IMR-90 (cell line): ENCODE data around the gene PTGDR. TPM values are rescaled to one million over a fixed set of nuclear protein-coding genes. Genes with fewer than 3 reads are reported as not detected.

ENCODE experiments used
- ATAC-seq: fragments of 200-7000 bp; cut with Tn5 transposase; 2 replicates; pipeline ENCODE4 v1.9.1; 2020; ENCODE audit warnings: low read depth, mild to moderate bottlenecking, moderate library complexity
- BruUV-seq: library from RNA; stranded (reverse); fragments of 400-500 nt; replicated peaks from 2 replicates; lab custom pipeline; 2021; lab: Mats Ljungman, UMichigan
- CTCF ChIA-PET: fragments of 300-600 bp; formaldehyde crosslinking; extraction: SDS; loops from one replicate; lab custom pipeline; 2021; ENCODE audit warnings: antibody characterized with exemption; lab: Yijun Ruan, JAX
- POLR2A ChIA-PET: fragments of 300-600 bp; sonication (Branson Sonifier 250); formaldehyde crosslinking; loops from one replicate; lab custom pipeline; 2022; ENCODE audit warnings: antibody characterized with exemption; ENCODE audit not compliant: unreplicated experiment; lab: Charles Lee
- DNase-seq: peaks from one replicate; pipeline ENCODE4 v3.0.0; 2013
- H2AFZ ChIP-seq: replicated peaks from 2 replicates; pipeline ENCODE3; 2013; ENCODE audit warnings: low read length, mild to moderate bottlenecking; ENCODE audit not compliant: poor library complexity
- H2AK5ac ChIP-seq: 2 replicates; pipeline ENCODE4 v1.6.1; 2013; ENCODE audit warnings: low read depth, low read length, inconsistent platforms
- H2AK9ac ChIP-seq: replicated peaks from 2 replicates; pipeline ENCODE3; 2013; ENCODE audit warnings: mild to moderate bottlenecking, low read depth, low read length, moderate library complexity; ENCODE audit not compliant: poor library complexity
- H2BK120ac ChIP-seq: 2 replicates; pipeline ENCODE4 v1.6.1; 2013; ENCODE audit warnings: low read depth, low read length, inconsistent platforms
- H2BK15ac ChIP-seq: 3 replicates; pipeline ENCODE4 v1.6.1; 2013; ENCODE audit warnings: low read depth, low read length, inconsistent platforms
- H2BK20ac ChIP-seq: 2 replicates; pipeline ENCODE4 v1.6.1; 2013; ENCODE audit warnings: low read depth, mild to moderate bottlenecking, inconsistent platforms, low read length, moderate library complexity
- H2BK5ac ChIP-seq: 2 replicates; pipeline ENCODE4 v1.6.1; 2013; ENCODE audit warnings: mild to moderate bottlenecking, low read depth, low read length, inconsistent platforms; ENCODE audit not compliant: poor library complexity, severe bottlenecking
- H3K14ac ChIP-seq: replicated peaks from 2 replicates; pipeline ENCODE4 v1.6.1; 2013; ENCODE audit warnings: low read depth, low read length, inconsistent platforms
- H3K18ac ChIP-seq: 2 replicates; pipeline ENCODE4 v1.6.1; 2013; ENCODE audit warnings: low read depth, low read length, control low read depth
- H3K23ac ChIP-seq: 2 replicates; pipeline ENCODE4 v1.6.1; 2013; ENCODE audit warnings: low read depth, low read length, inconsistent platforms
- H3K27ac ChIP-seq: 2 replicates; pipeline ENCODE4 v1.5.1; 2013; ENCODE audit warnings: mild to moderate bottlenecking, control low read depth, low read length; ENCODE audit not compliant: insufficient read depth
- H3K27me3 ChIP-seq: 2 replicates; pipeline ENCODE4 v1.6.1; 2013; ENCODE audit warnings: low read length; ENCODE audit not compliant: control insufficient read depth, insufficient read depth
- H3K36me3 ChIP-seq: 2 replicates; pipeline ENCODE4 v1.6.1; 2013; ENCODE audit warnings: low read length, mixed read lengths; ENCODE audit not compliant: control insufficient read depth, insufficient read depth
- H3K4ac ChIP-seq: 2 replicates; pipeline ENCODE4 v1.6.1; 2013; ENCODE audit warnings: low read depth, low read length, inconsistent platforms
- H3K4me1 ChIP-seq: 2 replicates; pipeline ENCODE4 v1.6.1; 2013; ENCODE audit warnings: low read length, mixed read lengths; ENCODE audit not compliant: control insufficient read depth, insufficient read depth
- H3K4me2 ChIP-seq: 2 replicates; pipeline ENCODE4 v1.6.1; 2013; ENCODE audit warnings: low read depth, mild to moderate bottlenecking, control low read depth, low read length, moderate library complexity
- H3K4me3 ChIP-seq: 2 replicates; pipeline ENCODE4 v1.5.1; 2013; ENCODE audit warnings: low read depth, mild to moderate bottlenecking, control low read depth, low read length, moderate library complexity; ENCODE audit not compliant: insufficient read depth
- H3K56ac ChIP-seq: 2 replicates; pipeline ENCODE4 v1.6.1; 2013; ENCODE audit warnings: low read length, inconsistent platforms; ENCODE audit not compliant: insufficient read depth; ENCODE audit errors: extremely low read depth
- H3K79me1 ChIP-seq, 2 experiments: 2 replicates each; pipeline ENCODE4 v1.6.1; 2013; ENCODE audit warnings: low read length in 2 of 2, inconsistent platforms in 1 of 2, low read depth in 1 of 2
- H3K9ac ChIP-seq: 2 replicates; pipeline ENCODE4 v1.6.1; 2013; ENCODE audit warnings: low read depth, low read length, control low read depth
- H3K9me1 ChIP-seq: 2 replicates; pipeline ENCODE4 v1.6.1; 2013; ENCODE audit warnings: low read length, inconsistent platforms; ENCODE audit not compliant: insufficient read depth
- H3K9me3 ChIP-seq: 2 replicates; pipeline ENCODE4 v1.6.1; 2013; ENCODE audit warnings: low read length; ENCODE audit not compliant: control insufficient read depth, insufficient read depth
- H4K20me1 ChIP-seq: 2 replicates; pipeline ENCODE4 v1.6.1; 2013; ENCODE audit warnings: low read length, inconsistent platforms; ENCODE audit not compliant: insufficient read depth
- H4K5ac ChIP-seq: 2 replicates; pipeline ENCODE4 v1.6.1; 2013; ENCODE audit warnings: mild to moderate bottlenecking, low read depth, low read length, control low read depth
- H4K8ac ChIP-seq, 2 experiments: 2 replicates each; pipeline ENCODE4 v1.6.1; 2013; ENCODE audit warnings: low read depth in 2 of 2, low read length in 2 of 2, control low read depth in 1 of 2, inconsistent platforms in 1 of 2
- H4K91ac ChIP-seq: 2 replicates; pipeline ENCODE4 v1.6.1; 2013; ENCODE audit warnings: low read depth, low read length, inconsistent platforms; ENCODE audit not compliant: insufficient read depth
- BHLHE40 ChIP-seq: fragments of 150-350 bp; IDR thresholded peaks from 2 replicates; pipeline ENCODE4 v1.6.1; 2016; ENCODE audit warnings: mild to moderate bottlenecking, low read depth, low read length
- CHD1 ChIP-seq: IDR thresholded peaks from 2 replicates; pipeline ENCODE4 v1.6.1; 2012; ENCODE audit warnings: low read depth, low read length, improper control_type of control experiment
- ELK1 ChIP-seq: fragments of 150-350 bp; IDR thresholded peaks from 2 replicates; pipeline ENCODE4 v1.6.1; 2016; ENCODE audit warnings: low read depth, mild to moderate bottlenecking, low read length, moderate library complexity, borderline replicate concordance
- FOS ChIP-seq: fragments of 150-350 bp; IDR thresholded peaks from 2 replicates; pipeline ENCODE4 v1.6.1; 2016; ENCODE audit warnings: low read depth, low read length
- MAFK ChIP-seq: IDR thresholded peaks from 2 replicates; pipeline ENCODE4 v1.6.1; 2012; ENCODE audit warnings: low read depth, low read length, improper control_type of control experiment
- NFE2L2 ChIP-seq: fragments of 150-350 bp; IDR thresholded peaks from 2 replicates; pipeline ENCODE4 v1.6.1; 2016; ENCODE audit warnings: low read depth, mild to moderate bottlenecking, low read length
- RAD21 ChIP-seq: IDR thresholded peaks from 2 replicates; pipeline ENCODE4 v1.6.1; 2012; ENCODE audit warnings: low read length, improper control_type of control experiment
- RCOR1 ChIP-seq: IDR thresholded peaks from 2 replicates; pipeline ENCODE4 v1.6.1; 2012; ENCODE audit warnings: mild to moderate bottlenecking, low read length, improper control_type of control experiment; ENCODE audit not compliant: insufficient replicate concordance
- RFX5 ChIP-seq: IDR thresholded peaks from 2 replicates; pipeline ENCODE4 v1.8.0; 2012; ENCODE audit warnings: low read depth, mild to moderate bottlenecking, low read length, moderate library complexity
- SMC3 ChIP-seq: fragments of 150-350 bp; IDR thresholded peaks from 2 replicates; pipeline ENCODE4 v1.6.1; 2016; ENCODE audit warnings: low read depth, mild to moderate bottlenecking, antibody characterized with exemption, low read length, moderate library complexity
- USF2 ChIP-seq: fragments of 150-350 bp; IDR thresholded peaks from 2 replicates; pipeline ENCODE4 v1.6.1; 2017; ENCODE audit warnings: mild to moderate bottlenecking, antibody characterized with exemption, low read length, low read depth
- WGBS, 2 experiments: methylation state at CpG; one replicate each; pipeline versions ENCODE4 v1.1.5 to v1.1.7; 2013; ENCODE audit warnings: missing lambda C conversion rate in 2 of 2; ENCODE audit not compliant: insufficient read length in 1 of 2; ENCODE audit errors: extremely low coverage in 2 of 2; 5-methylcytosine and 5-hydroxymethylcytosine counted together
- dilution Hi-C: fragments of 300-500 bp; cut with HindIII; formaldehyde crosslinking; loops from one replicate; pipeline ENCODE4 v1.14.3; 2018; ENCODE audit warnings: low sequenced_read_pairs; ENCODE audit not compliant: unreplicated experiment
- in situ Hi-C: fragments of 300-500 bp; cut with MboI; formaldehyde crosslinking; loops from 3 replicates; pipeline ENCODE4 v1.14.3; 2019; ENCODE audit warnings: low sequenced_read_pairs, inconsistent platforms, mixed read lengths
- intact Hi-C: fragments of 100-400 bp; cut with micrococcal nuclease; formaldehyde crosslinking; loops from 2 replicates; pipeline ENCODE4 v1.10.0; 2022
- polyA plus RNA-seq, 3 experiments: library from polyadenylated mRNA; depleted of rRNA; stranded (reverse); fragments of >200 nt; gene quantifications; 2 replicates each; pipeline ENCODE4 v1.2.3, GENCODE V29; 2012; ENCODE audit warnings: low replicate concordance in 1 of 3
- total RNA-seq: library from RNA; depleted of rRNA; stranded (reverse); fragments of >200 nt; gene quantifications from 2 replicates; pipeline ENCODE4 v1.2.3, GENCODE V29; 2012

Gene PTGDR
- total and polyA plus RNA-seq, 2 of the 4 experiments (the other 2 are of a cell fraction): not detected

DNA sequence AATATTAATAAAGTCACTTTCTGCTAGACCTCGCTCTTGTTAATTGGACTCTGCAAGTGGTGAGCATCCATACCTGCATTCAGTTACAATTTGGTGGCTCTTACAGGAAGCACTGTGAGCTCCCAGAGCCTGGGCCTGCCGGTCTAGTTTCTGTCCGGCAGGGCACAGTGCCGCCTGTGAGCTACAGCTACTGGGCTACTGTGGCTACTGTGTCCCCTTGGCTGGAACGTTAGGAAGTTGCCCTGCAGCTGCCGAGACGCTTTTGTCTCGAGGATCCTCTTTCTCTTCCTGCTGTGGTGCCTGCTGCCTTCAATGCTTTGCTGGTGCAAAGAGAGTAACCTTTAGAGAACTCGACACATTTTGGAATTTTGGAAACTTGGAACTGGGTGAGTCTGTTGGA is 44.6 kb upstream of the PTGDR start (continued):
- TF ChIP-seq USF2: no peak
- TF ChIP-seq NFE2L2: no peak
- no peak for TF ChIP-seq MAFK
- TF ChIP-seq CHD1: no peak
- TF ChIP-seq RCOR1: no peak

GRCh38 chr14:52227619-52228222 is 39.8 kb upstream of the PTGDR start:
- Histone ChIP-seq H3K36me3 (no peaks in the 10 kb centered on the region), H3K56ac (no peak overlapping the region), H3K4me2 (no peak overlapping the region), H3K18ac (no peak overlapping the region), H3K9me1 (no peaks in the 10 kb centered on the region), H2AFZ (no peak overlapping the region), H3K4me3 (no peak overlapping the region), H2AK5ac (no peak overlapping the region), H3K79me1 (no peaks in the 10 kb centered on the region), H4K91ac (no peak overlapping the region), H3K4ac (no peak overlapping the region), H4K8ac (no peak overlapping the region), H3K27ac (no peak overlapping the region), H3K23ac (no peak overlapping the region), H2BK15ac (no peak overlapping the region), H3K9me3 (no peaks in the 10 kb centered on the region), H3K4me1 (no peaks in the 10 kb centered on the region), H4K5ac (no peak overlapping the region), H3K9ac (no peak overlapping the region), H2BK20ac (no peak overlapping the region), H3K14ac (no peak overlapping the region), H2AK9ac (no peak overlapping the region), H4K20me1 (no peaks in the 10 kb centered on the region), H2BK120ac (no peak overlapping the region), H2BK5ac (no peak overlapping the region), H3K27me3 (peaks cover 3% of the 10 kb centered on the region; the same call in 1 of the 2 replicates)
- DNase-seq: no peak
- ChIA-PET POLR2A (no interaction called here), CTCF (no interaction called here)
- WGBS, 2 experiments: no CpG with 5 or more reads among the region's 7 CpGs
- dilution Hi-C loops (no loop called here), intact Hi-C loops (no loop called here), in situ Hi-C loops (no loop called here)
- no peak for TF ChIP-seq ELK1
- TF ChIP-seq RFX5: no peak
- no peak for TF ChIP-seq FOS
- no peak for TF ChIP-seq BHLHE40
- TF ChIP-seq SMC3: no peak
- no peak for TF ChIP-seq USF2
- TF ChIP-seq RAD21: no peak
- no peak for TF ChIP-seq NFE2L2
- BruUV-seq: no TSS peak
- ATAC-seq: no peak
